WTC11 (cell line): ENCODE data around the gene ACR.

Source experiments
- ATF1 ChIP-seq: sonication (generic); formaldehyde crosslinking; IDR thresholded peaks from 2 replicates; pipeline ENCODE4 v1.8.1; 2023; ENCODE audit warnings: mild to moderate bottlenecking, moderate library complexity, missing genetic modification reagents
- ATF2 ChIP-seq: sonication (generic); formaldehyde crosslinking; IDR thresholded peaks from 2 replicates; pipeline ENCODE4 v1.8.1; 2022; ENCODE audit warnings: low read depth, missing genetic modification reagents, borderline replicate concordance
- ATF3 ChIP-seq: sonication (generic); formaldehyde crosslinking; conservative IDR thresholded peaks from 2 replicates; pipeline ENCODE4 v1.8.1; 2022; ENCODE audit warnings: mild to moderate bottlenecking, missing genetic modification reagents
- CTCF ChIP-seq: fragments of 200-600 bp; IDR thresholded peaks from 2 replicates; pipeline ENCODE4 v1.8.0; 2022; ENCODE audit warnings: antibody characterized with exemption
- ETV6 ChIP-seq: sonication (generic); formaldehyde crosslinking; IDR thresholded peaks from 2 replicates; pipeline ENCODE4 v1.8.1; 2022; ENCODE audit warnings: mild to moderate bottlenecking, missing genetic modification reagents
- MXD4 ChIP-seq: fragments of 250-450 bp; sonication (Bioruptor Pico); IDR thresholded peaks from 2 replicates; pipeline ENCODE4 v1.8.0; 2021; ENCODE audit warnings: mild to moderate bottlenecking, moderate library complexity, borderline replicate concordance
- SMAD4 ChIP-seq: sonication (generic); formaldehyde crosslinking; IDR thresholded peaks from 2 replicates; pipeline ENCODE4 v1.8.0; 2022; ENCODE audit warnings: mild to moderate bottlenecking, missing genetic modification reagents
- ZNF138 ChIP-seq: sonication (generic); formaldehyde crosslinking; conservative IDR thresholded peaks from 2 replicates; pipeline ENCODE4 v1.8.1; 2022; ENCODE audit warnings: mild to moderate bottlenecking, moderate library complexity, missing genetic modification reagents
- ZNF416 ChIP-seq: fragments of 250-450 bp; sonication (Bioruptor Pico); IDR thresholded peaks from 2 replicates; pipeline ENCODE4 v1.9.0; 2021; ENCODE audit warnings: mild to moderate bottlenecking, inconsistent platforms
- ZSCAN18 ChIP-seq: fragments of 250-450 bp; sonication (Bioruptor Pico); IDR thresholded peaks from 2 replicates; pipeline ENCODE4 v2.1.2; 2022; ENCODE audit warnings: mild to moderate bottlenecking, moderate library complexity

GRCh38 chr22:50705219-50705691 is 32.7 kb upstream of the ACR start:
- no peak for TF ChIP-seq CTCF
- no peak for TF ChIP-seq ZNF138
- no peak for TF ChIP-seq ETV6
- TF ChIP-seq ZSCAN18 = no peak
- TF ChIP-seq ATF2 (CRISPR knock-in tag) = no peak
- TF ChIP-seq ZNF416 (CRISPR knock-in tag) = no peak
- no peak for TF ChIP-seq ATF3
- no peak for TF ChIP-seq ATF1 (CRISPR knock-in tag)
- TF ChIP-seq MXD4 (CRISPR knock-in tag) = no peak
- no peak for TF ChIP-seq SMAD4 (CRISPR knock-in tag)
